Astrocyte (in vitro differentiated cells and primary cell): Measurements from ENCODE around the gene TLL2. TPM values are rescaled to one million over a fixed set of nuclear protein-coding genes. Genes with fewer than 3 reads are reported as not detected.

Experiments used
- DNase-seq: peaks from one replicate; pipeline ENCODE4 v3.0.0-alpha.2; 2010; ENCODE audit warnings: low read depth
- FAIRE-seq: peaks from 2 replicates; lab custom pipeline; 2011; peaks lifted over from hg19 to GRCh38; lab: Jason Lieb, UNC
- H2AFZ ChIP-seq: 2 replicates; pipeline ENCODE4 v1.6.0; 2012; ENCODE audit warnings: low read depth, low read length, inconsistent platforms
- H3K27ac ChIP-seq: 2 replicates; pipeline ENCODE4 v1.5.1; 2011; ENCODE audit warnings: low read depth, low read length, inconsistent platforms
- H3K27me3 ChIP-seq: 2 replicates; pipeline ENCODE4 v1.6.0; 2011; ENCODE audit warnings: low read length, inconsistent platforms; ENCODE audit not compliant: insufficient read depth
- H3K36me3 ChIP-seq: 2 replicates; pipeline ENCODE4 v1.5.1; 2011; ENCODE audit warnings: low read length, inconsistent platforms; ENCODE audit not compliant: insufficient read depth
- H3K4me1 ChIP-seq: 2 replicates; pipeline ENCODE4 v1.5.1; 2011; ENCODE audit warnings: low read length, inconsistent platforms; ENCODE audit not compliant: insufficient read depth
- H3K4me2 ChIP-seq: 2 replicates; pipeline ENCODE4 v1.6.0; 2012; ENCODE audit warnings: low read length, inconsistent platforms
- H3K4me3 ChIP-seq: 2 replicates; pipeline ENCODE4 v1.5.1; 2011; ENCODE audit warnings: low read depth, mild to moderate bottlenecking, low read length, inconsistent platforms; ENCODE audit not compliant: insufficient read depth
- H3K79me2 ChIP-seq: 2 replicates; pipeline ENCODE4 v1.6.0; 2012; ENCODE audit warnings: mild to moderate bottlenecking, low read length, inconsistent platforms; ENCODE audit not compliant: insufficient read depth
- H3K9ac ChIP-seq: 2 replicates; pipeline ENCODE4 v1.6.0; 2012; ENCODE audit warnings: mild to moderate bottlenecking, low read length, inconsistent platforms
- H3K9me3 ChIP-seq: 2 replicates; pipeline ENCODE4 v1.5.1; 2012; ENCODE audit warnings: low read depth, mild to moderate bottlenecking, low read length, inconsistent platforms; ENCODE audit not compliant: insufficient read depth
- H4K20me1 ChIP-seq: 2 replicates; pipeline ENCODE4 v1.6.0; 2012; ENCODE audit warnings: low read length, inconsistent platforms; ENCODE audit not compliant: insufficient read depth
- H3K27ac Mint-ChIP-seq: one replicate; pipeline ENCODE4 v1.8.0; 2021; ENCODE audit warnings: mild to moderate bottlenecking, mixed read lengths; ENCODE audit not compliant: unreplicated experiment
- H3K27me3 Mint-ChIP-seq: one replicate; pipeline ENCODE4 v1.8.0; 2021; ENCODE audit warnings: low read depth, mixed read lengths; ENCODE audit not compliant: unreplicated experiment
- H3K36me3 Mint-ChIP-seq: one replicate; pipeline ENCODE4 v1.8.0; 2021; ENCODE audit warnings: low read depth, mixed read lengths; ENCODE audit not compliant: unreplicated experiment
- H3K4me1 Mint-ChIP-seq: one replicate; pipeline ENCODE4 v1.8.0; 2021; ENCODE audit warnings: low read depth, mixed read lengths; ENCODE audit not compliant: unreplicated experiment
- H3K4me3 Mint-ChIP-seq: one replicate; pipeline ENCODE4 v1.8.0; 2021; ENCODE audit warnings: mild to moderate bottlenecking, moderate library complexity, mixed read lengths; ENCODE audit not compliant: unreplicated experiment
- H3K9me3 Mint-ChIP-seq: one replicate; pipeline ENCODE4 v1.8.0; 2021; ENCODE audit warnings: mild to moderate bottlenecking, mixed read lengths; ENCODE audit not compliant: unreplicated experiment
- CTCF ChIP-seq: IDR thresholded peaks from 2 replicates; pipeline ENCODE4 v1.5.1; 2011; ENCODE audit warnings: low read depth, mild to moderate bottlenecking, inconsistent platforms, low read length, moderate library complexity; ENCODE audit not compliant: insufficient read depth
- EZH2 ChIP-seq: IDR thresholded peaks from 2 replicates; pipeline ENCODE4 v1.6.1; 2012; ENCODE audit warnings: mild to moderate bottlenecking, low read length, inconsistent platforms; ENCODE audit not compliant: insufficient read depth
- total RNA-seq: library from RNA; stranded (reverse); gene quantifications from 2 replicates; pipeline ENCODE4 v1.2.1, GENCODE V29; 2021

TLL2 gene
- total RNA-seq, 1 donor from 2014 or later, result 7.6 TPM

DNA sequence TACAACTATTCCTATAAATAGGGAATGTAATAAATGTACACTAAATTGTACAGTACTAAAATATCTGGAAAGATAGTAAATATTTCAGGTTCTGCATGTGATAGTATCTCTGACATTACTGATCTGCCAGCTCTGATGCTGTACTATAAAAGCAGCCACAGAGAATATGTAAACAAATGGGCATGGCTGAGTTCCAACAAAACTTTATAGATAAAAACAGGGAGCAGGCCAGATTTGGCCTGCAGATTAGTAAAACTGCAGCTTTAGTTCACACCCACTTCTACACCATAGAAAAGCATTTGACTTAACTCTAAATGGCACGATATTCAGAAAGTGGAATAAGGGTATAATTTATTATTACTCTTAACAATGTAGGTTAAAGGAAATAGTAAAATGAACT, 18.8 kb upstream of the TLL2 start:
- peaks cover 14% of the 10 kb centered on the region for H3K4me1 Mint-ChIP-seq
- no peak overlapping the region for H3K27ac Mint-ChIP-seq
- DNase-seq, result no peak
- no peaks in the 10 kb centered on the region for H3K9me3 ChIP-seq
- peaks cover 18% of the 10 kb centered on the region for H3K36me3 ChIP-seq
- H3K4me1 ChIP-seq, result no peaks in the 10 kb centered on the region
- peaks cover 9% of the 10 kb centered on the region for H3K36me3 Mint-ChIP-seq
- H3K27me3 ChIP-seq, result no peaks in the 10 kb centered on the region
- TF ChIP-seq EZH2 (no peak), CTCF (no peak)
- H2AFZ ChIP-seq, result no peak overlapping the region
- H3K27ac ChIP-seq, result no peak overlapping the region
- H3K79me2 ChIP-seq, result peaks cover 44% of the 10 kb centered on the region
- no peak overlapping the region for H3K4me3 ChIP-seq
- FAIRE-seq, result no peak
- no peak overlapping the region for H3K4me3 Mint-ChIP-seq
- H3K9ac ChIP-seq, result no peak overlapping the region
- peaks cover 54% of the 10 kb centered on the region for H4K20me1 ChIP-seq
- H3K27me3 Mint-ChIP-seq, result no peaks in the 10 kb centered on the region
- H3K4me2 ChIP-seq, result no peak overlapping the region
- H3K9me3 Mint-ChIP-seq, result no peaks in the 10 kb centered on the region

DNA sequence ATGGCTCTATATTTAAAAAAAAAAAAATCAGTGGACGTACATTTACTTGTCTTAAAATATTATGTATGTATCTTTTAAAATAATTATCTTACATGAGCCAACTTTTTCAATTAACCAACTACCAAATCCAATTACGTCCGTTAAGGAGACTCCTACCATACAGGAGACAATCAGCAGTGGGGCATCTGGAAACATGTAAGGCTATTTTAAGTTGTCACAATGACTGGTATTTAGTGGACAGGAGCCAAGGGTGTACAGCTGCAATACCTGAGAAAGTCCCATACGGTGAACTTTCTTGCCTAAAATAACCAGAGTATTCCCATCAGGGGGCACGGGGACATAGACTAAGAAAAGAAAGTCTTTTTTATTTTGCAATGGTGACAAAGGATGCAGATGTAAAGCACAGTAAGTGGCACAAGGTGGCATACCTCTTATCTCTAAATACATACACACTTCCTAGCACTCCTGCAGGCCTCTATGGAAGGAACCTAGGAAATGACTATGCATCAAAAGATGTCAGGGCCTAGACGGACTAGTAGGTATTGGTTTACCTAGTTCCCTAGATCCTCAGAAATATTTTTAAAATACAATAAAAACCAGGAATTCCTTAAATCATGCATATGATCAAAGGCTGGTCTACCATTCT, 16.0 kb upstream of the TLL2 start:
- Histone ChIP-seq H3K79me2 (peaks cover 31% of the 10 kb centered on the region), H3K4me1 (no peaks in the 10 kb centered on the region), H2AFZ (no peak overlapping the region), H3K36me3 (peaks cover 31% of the 10 kb centered on the region), H3K4me3 (no peak overlapping the region), H3K4me2 (no peak overlapping the region), H4K20me1 (peaks cover 50% of the 10 kb centered on the region), H3K9me3 (no peaks in the 10 kb centered on the region), H3K27ac (no peak overlapping the region), H3K27me3 (no peaks in the 10 kb centered on the region), H3K9ac (no peak overlapping the region)
- no peak overlapping the region for H3K4me3 Mint-ChIP-seq
- no peak for TF ChIP-seq CTCF
- no peak for TF ChIP-seq EZH2
- H3K9me3 Mint-ChIP-seq, result no peaks in the 10 kb centered on the region
- FAIRE-seq (no peak), DNase-seq (no peak)
- no peaks in the 10 kb centered on the region for H3K27me3 Mint-ChIP-seq
- H3K36me3 Mint-ChIP-seq, result peaks cover 19% of the 10 kb centered on the region
- peaks cover 9% of the 10 kb centered on the region for H3K4me1 Mint-ChIP-seq
- no peak overlapping the region for H3K27ac Mint-ChIP-seq

DNA sequence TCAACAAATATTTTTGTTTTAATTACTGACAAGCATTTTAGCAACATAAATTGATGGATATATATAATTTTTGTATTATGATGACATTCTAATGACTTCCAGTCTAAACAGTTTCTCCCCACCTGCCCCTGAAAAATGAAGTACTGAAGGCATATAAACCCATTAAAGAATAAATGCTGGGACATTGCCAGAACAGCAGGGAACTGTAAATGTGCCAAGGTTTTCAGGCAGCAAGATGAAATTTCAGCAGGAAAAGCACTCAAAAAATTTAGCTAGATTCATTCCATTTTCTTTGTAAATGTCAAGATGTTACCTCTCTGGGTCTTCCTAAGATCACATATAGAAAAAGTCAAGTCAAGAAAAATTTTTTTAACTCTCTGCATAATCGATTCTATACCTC, 11.0 kb upstream of the TLL2 start:
- Mint-ChIP-seq H3K4me3 (no peak overlapping the region), H3K4me1 (peaks cover 3% of the 10 kb centered on the region), H3K27ac (no peak overlapping the region), H3K36me3 (peaks cover 17% of the 10 kb centered on the region), H3K27me3 (no peaks in the 10 kb centered on the region), H3K9me3 (no peaks in the 10 kb centered on the region)
- peaks cover 35% of the 10 kb centered on the region for H4K20me1 ChIP-seq
- no peak overlapping the region for H2AFZ ChIP-seq
- no peaks in the 10 kb centered on the region for H3K4me1 ChIP-seq
- no peak overlapping the region for H3K4me2 ChIP-seq
- no peak overlapping the region for H3K9ac ChIP-seq
- H3K36me3 ChIP-seq, result peaks cover 34% of the 10 kb centered on the region
- FAIRE-seq (no peak), DNase-seq (no peak)
- peaks cover 17% of the 10 kb centered on the region for H3K79me2 ChIP-seq
- no peak overlapping the region for H3K27ac ChIP-seq
- H3K9me3 ChIP-seq, result no peaks in the 10 kb centered on the region
- TF ChIP-seq CTCF (no peak), EZH2 (no peak)
- H3K4me3 ChIP-seq, result no peak overlapping the region
- no peaks in the 10 kb centered on the region for H3K27me3 ChIP-seq
